ENCODE results near the gene RAB11A. TPM values are rescaled to one million over a fixed set of nuclear protein-coding genes. Genes with fewer than 3 reads are reported as not detected.

RAB11A gene
- total and polyA plus RNA-seq, 2 of the 13 experiments (the other 11 are each of a cell fraction or from before 2014, with no cell fraction given): 161 to 162 TPM

DNA sequence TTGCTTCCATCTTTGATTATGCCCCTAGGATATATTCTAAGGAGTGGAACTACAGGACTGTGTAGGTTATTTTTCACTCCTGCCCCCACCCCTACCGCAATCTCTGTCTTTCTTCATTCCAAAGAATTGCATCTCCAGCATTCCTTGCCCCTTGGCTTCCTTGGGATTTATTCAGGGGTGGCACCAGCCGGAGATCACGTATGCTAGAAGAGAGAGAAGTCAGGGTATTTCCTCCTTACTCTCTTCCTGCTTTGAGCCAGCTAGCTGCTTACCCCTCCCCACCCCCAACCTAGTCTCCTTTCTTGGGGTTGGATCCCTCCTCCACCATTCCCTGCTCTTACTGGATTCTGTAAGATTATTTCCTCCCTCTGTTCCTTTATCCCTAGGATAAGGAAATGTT is 42.2 kb upstream of the RAB11A start:
- ChIA-PET CTCF (ENCODE audit: low intra/inter-chr PET ratio, low total read pairs) (no interaction called here), POLR2A (no interaction called here)
- Histone ChIP-seq H4K20me1 (ENCODE audit: insufficient read depth, low read length) (no peaks in the 10 kb centered on the region), H3K27me3 (ENCODE audit: control insufficient read depth in 1 of 2, insufficient read depth in 2 of 2, low read length in 2 of 2) (no peaks in the 10 kb centered on the region), H3K4me1 (ENCODE audit: insufficient read depth, low read length) (peaks cover 61% of the 10 kb centered on the region), H3K36me3 (replicated peaks in 1 of 2; ENCODE audit: control insufficient read depth in 1 of 2, insufficient read depth in 2 of 2, low read length in 2 of 2) (no peaks in the 10 kb centered on the region), H2AFZ (ENCODE audit: low read length) (no peak overlapping the region), H3K9ac (ENCODE audit: insufficient read depth, low read depth, low read length) (no peak overlapping the region), H3K79me2 (ENCODE audit: insufficient read depth, low read length) (no peaks in the 10 kb centered on the region), H3K4me2 (ENCODE audit: low read depth, low read length) (no peak overlapping the region), H3K27ac (ENCODE audit: extremely low read length, insufficient read depth, low read length) (no peak overlapping the region), H3K9me3 (ENCODE audit: low read length) (no peaks in the 10 kb centered on the region), H3K4me3 (replicated peaks in 1 of 3; ENCODE audit: insufficient read depth in 1 of 3, low read depth in 2 of 3, low read length in 3 of 3) (no peak overlapping the region)
- TF ChIP-seq ZBED4 (CRISPR knock-in tag; IDR thresholded peaks at IDR 0.05; ENCODE audit: borderline replicate concordance) (no peak), ZBTB7B (CRISPR knock-in tag; IDR thresholded peaks at IDR 0.05) (no peak)
- 98% methylated on average over 3 of the region's 3 CpGs for WGBS (ENCODE audit: low lambda C conversion rate)
- intact Hi-C loops (cut with micrococcal nuclease; ENCODE audit: unreplicated experiment): no loop called here
- no peak for DNase-seq (ENCODE audit: low spot score)
- in situ Hi-C loops (cut with HindIII; ENCODE audit: extremely low pct_ligation_motif_present, low pct_unique_long_range_greater_than_20kb): no loop called here
- ATAC-seq: no peak
- no TSS peak for BruUV-seq (replicated peaks)
- no peak for FAIRE-seq

DNA sequence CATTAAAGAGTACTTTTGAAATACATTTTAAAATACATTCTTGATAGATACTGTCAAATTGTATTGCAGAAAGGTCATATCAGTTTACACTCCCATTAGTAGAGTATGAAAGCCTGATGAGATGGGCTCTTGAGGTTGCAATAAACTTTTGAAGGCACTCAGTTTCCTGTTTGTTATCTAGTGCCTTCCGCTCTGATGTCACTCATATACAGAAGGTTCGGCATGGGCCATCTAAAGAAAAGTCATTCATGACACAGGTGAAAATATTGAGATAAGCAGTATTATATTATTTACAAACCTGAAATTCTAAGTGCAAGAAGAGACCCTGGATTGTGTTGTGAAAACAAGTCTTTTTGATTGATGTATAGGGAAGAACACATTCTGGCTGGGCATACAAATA is 40.7 kb upstream of the RAB11A start:
- DNase-seq (ENCODE audit: low spot score): no peak
- Histone ChIP-seq H3K27ac (ENCODE audit: extremely low read length, insufficient read depth, low read length) (no peak overlapping the region), H3K4me3 (replicated peaks in 1 of 3; ENCODE audit: insufficient read depth in 1 of 3, low read depth in 2 of 3, low read length in 3 of 3) (no peak overlapping the region), H3K27me3 (ENCODE audit: control insufficient read depth in 1 of 2, insufficient read depth in 2 of 2, low read length in 2 of 2) (no peaks in the 10 kb centered on the region), H3K9ac (ENCODE audit: insufficient read depth, low read depth, low read length) (no peak overlapping the region), H3K4me1 (ENCODE audit: insufficient read depth, low read length) (peaks cover 70% of the 10 kb centered on the region), H4K20me1 (ENCODE audit: insufficient read depth, low read length) (no peaks in the 10 kb centered on the region), H3K4me2 (ENCODE audit: low read depth, low read length) (no peak overlapping the region), H3K36me3 (replicated peaks in 1 of 2; ENCODE audit: control insufficient read depth in 1 of 2, insufficient read depth in 2 of 2, low read length in 2 of 2) (no peaks in the 10 kb centered on the region), H3K79me2 (ENCODE audit: insufficient read depth, low read length) (no peaks in the 10 kb centered on the region), H3K9me3 (ENCODE audit: low read length) (no peaks in the 10 kb centered on the region), H2AFZ (ENCODE audit: low read length) (no peak overlapping the region)
- no peak for ATAC-seq
- WGBS (ENCODE audit: low lambda C conversion rate): 88% methylated on average over 2 of the region's 2 CpGs
- ChIA-PET POLR2A (interaction anchor here (1.1 kb wide), 1 partner anchor 13 kb away, joined by 3 read pairs; no protein-coding TSS in a partner anchor), CTCF (ENCODE audit: low intra/inter-chr PET ratio, low total read pairs) (no interaction called here)
- no TSS peak for BruUV-seq (replicated peaks)
- no peak for FAIRE-seq
- in situ Hi-C loops (cut with HindIII; ENCODE audit: extremely low pct_ligation_motif_present, low pct_unique_long_range_greater_than_20kb) (no loop called here), intact Hi-C loops (cut with micrococcal nuclease; ENCODE audit: unreplicated experiment) (loop anchor here (2.0 kb wide), 1 partner anchor 42 kb away; no protein-coding TSS in a partner anchor)
- no peak for TF ChIP-seq ZNF550 (CRISPR knock-in tag; IDR thresholded peaks at IDR 0.05; ENCODE audit: borderline replicate concordance)
- TF ChIP-seq DPF2 (CRISPR knock-in tag; IDR thresholded peaks at IDR 0.05; ENCODE audit: borderline replicate concordance, low read depth): no peak
- TF ChIP-seq, protein P1, sequence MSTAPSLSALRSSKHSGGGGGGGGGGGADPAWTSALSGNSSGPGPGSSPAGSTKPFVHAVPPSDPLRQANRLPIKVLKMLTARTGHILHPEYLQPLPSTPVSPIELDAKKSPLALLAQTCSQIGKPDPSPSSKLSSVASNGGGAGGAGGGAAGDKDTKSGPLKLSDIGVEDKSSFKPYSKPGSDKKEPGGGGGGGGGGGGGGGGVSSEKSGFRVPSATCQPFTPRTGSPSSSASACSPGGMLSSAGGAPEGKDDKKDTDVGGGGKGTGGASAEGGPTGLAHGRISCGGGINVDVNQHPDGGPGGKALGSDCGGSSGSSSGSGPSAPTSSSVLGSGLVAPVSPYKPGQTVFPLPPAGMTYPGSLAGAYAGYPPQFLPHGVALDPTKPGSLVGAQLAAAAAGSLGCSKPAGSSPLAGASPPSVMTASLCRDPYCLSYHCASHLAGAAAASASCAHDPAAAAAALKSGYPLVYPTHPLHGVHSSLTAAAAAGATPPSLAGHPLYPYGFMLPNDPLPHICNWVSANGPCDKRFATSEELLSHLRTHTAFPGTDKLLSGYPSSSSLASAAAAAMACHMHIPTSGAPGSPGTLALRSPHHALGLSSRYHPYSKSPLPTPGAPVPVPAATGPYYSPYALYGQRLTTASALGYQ (CRISPR knock-in tag; IDR thresholded peaks at IDR 0.05): no peak
- TF ChIP-seq ZNF337 (CRISPR knock-in tag; IDR thresholded peaks at IDR 0.05; ENCODE audit: borderline replicate concordance, low read depth): no peak
- TF ChIP-seq TGIF2 (CRISPR knock-in tag; IDR thresholded peaks at IDR 0.05): no peak
- TF ChIP-seq ZNF451 (CRISPR knock-in tag; IDR thresholded peaks at IDR 0.05): no peak
- no peak for TF ChIP-seq SMC3 (IDR thresholded peaks at IDR 0.05; ENCODE audit: low read length)
- TF ChIP-seq AGO1 (IDR thresholded peaks at IDR 0.05; ENCODE audit: low read depth, low read length, poor library complexity, severe bottlenecking): no peak
- TF ChIP-seq ZNF460 (CRISPR knock-in tag; IDR thresholded peaks at IDR 0.05; ENCODE audit: borderline replicate concordance): no peak
- no peak for TF ChIP-seq PRPF4 (IDR thresholded peaks at IDR 0.05; ENCODE audit: low read depth, low read length, poor library complexity, severe bottlenecking)
- TF ChIP-seq ARHGAP35 (CRISPR knock-in tag; IDR thresholded peaks at IDR 0.05; ENCODE audit: borderline replicate concordance): no peak
- TF ChIP-seq RAD21 (CRISPR knock-in tag; IDR thresholded peaks at IDR 0.05): no peak

Measured in HepG2 (cell line).